Spinal cord (tissue), 10 donors: ENCODE measurements around the gene KDM5A. TPM values are rescaled to one million over a fixed set of nuclear protein-coding genes. Genes with fewer than 3 reads are reported as not detected.

Source experiments
- DNase-seq, 6 donors: peaks; one replicate each; pipeline versions ENCODE4 v3.0.0 to v3.0.0-alpha.2; 2013 to 2015; ENCODE audit warnings: low spot score in 6 of 6, low read depth in 4 of 6
- H3K27ac ChIP-seq: one replicate; pipeline ENCODE4 v1.5.1; 2013; ENCODE audit warnings: low read depth, low read length, control low read depth
- H3K27me3 ChIP-seq: one replicate; pipeline ENCODE4 v1.6.1; 2013; ENCODE audit warnings: low read length; ENCODE audit not compliant: control insufficient read depth, insufficient read depth
- H3K36me3 ChIP-seq: one replicate; pipeline ENCODE4 v1.6.1; 2013; ENCODE audit warnings: low read length; ENCODE audit not compliant: control insufficient read depth, insufficient read depth
- H3K4me1 ChIP-seq: one replicate; pipeline ENCODE4 v1.6.1; 2013; ENCODE audit warnings: low read length; ENCODE audit not compliant: control insufficient read depth, insufficient read depth
- H3K4me3 ChIP-seq: one replicate; pipeline ENCODE4 v1.5.1; 2013; ENCODE audit warnings: low read depth, low read length, control low read depth
- H3K9me3 ChIP-seq: one replicate; pipeline ENCODE4 v1.6.1; 2013; ENCODE audit warnings: low read length; ENCODE audit not compliant: control insufficient read depth, insufficient read depth
- WGBS: methylation state at CpG from one replicate; pipeline ENCODE4 v1.1.5; 2013; ENCODE audit warnings: missing lambda C conversion rate; ENCODE audit not compliant: insufficient coverage; 5-methylcytosine and 5-hydroxymethylcytosine counted together
- polyA plus RNA-seq, 2 donors: library from polyadenylated mRNA; unstranded; fragments of 120-200 nt; gene quantifications; one replicate each; pipeline ENCODE4 v1.2.1, GENCODE V29; 2013; ENCODE audit not compliant: insufficient read length in 2 of 2
- total RNA-seq, 2 donors: library from RNA; depleted of rRNA in 1 of 2; stranded (reverse); fragments of 120-200 nt in 1 of 2; fragments of >200 nt in 1 of 2; gene quantifications; one replicate each; pipeline versions ENCODE4 v1.2.3 to v1.2.4, GENCODE V29; 2013 to 2014
- donor health status: healthy.

The KDM5A gene
- total and polyA plus RNA-seq, 4 donors = 16.9 to 69.8 (median 40.1) TPM

DNA sequence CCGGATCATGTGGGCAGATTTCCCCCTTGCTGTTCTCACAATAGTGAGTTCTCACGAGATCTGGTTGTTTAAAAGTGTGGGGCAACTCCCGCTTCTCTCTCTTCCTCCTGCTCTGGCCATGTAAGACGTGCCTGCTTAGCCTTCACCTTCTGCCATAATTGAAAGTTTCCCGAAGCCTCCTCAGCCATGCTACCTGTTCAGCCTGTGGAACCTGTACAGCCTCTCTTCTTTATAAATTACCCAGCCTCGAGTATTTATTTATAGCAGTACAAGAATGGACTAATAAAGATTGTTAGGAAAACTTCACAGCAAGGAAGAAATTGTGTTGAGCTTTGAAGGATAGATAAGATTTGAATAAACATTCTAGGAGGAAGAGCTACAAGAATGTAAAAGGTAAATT is 52.1 kb downstream of the KDM5A start:
- Histone ChIP-seq H3K27me3 (no peaks in the 10 kb centered on the region), H3K36me3 (peaks cover 14% of the 10 kb centered on the region), H3K4me3 (no peak overlapping the region), H3K27ac (no peak overlapping the region), H3K9me3 (no peaks in the 10 kb centered on the region), H3K4me1 (no peaks in the 10 kb centered on the region)
- WGBS = 100% methylated on average over 2 of the region's 6 CpGs
- DNase-seq = no peak

DNA sequence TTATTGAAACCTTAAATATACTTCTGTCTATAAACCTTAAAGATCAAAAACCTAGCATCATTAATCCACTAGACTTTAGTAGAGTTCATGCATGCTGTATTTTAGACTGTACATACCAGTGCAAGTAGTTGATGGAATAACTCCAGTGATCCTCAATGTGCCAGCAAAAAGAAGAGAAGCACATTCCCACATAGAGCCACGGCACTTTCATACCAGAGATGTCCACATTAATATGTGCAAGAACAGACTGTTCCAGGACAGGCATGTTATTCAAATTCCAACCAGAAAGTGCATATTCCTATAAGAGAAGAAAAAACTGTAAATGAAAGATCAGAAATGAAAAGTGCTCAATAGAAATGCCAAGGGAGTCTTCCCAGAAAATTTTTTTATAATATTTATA is 55.0 kb downstream of the KDM5A start:
- Histone ChIP-seq H3K9me3 (no peaks in the 10 kb centered on the region), H3K36me3 (peaks cover 14% of the 10 kb centered on the region), H3K27ac (no peak overlapping the region), H3K4me3 (no peak overlapping the region), H3K4me1 (no peaks in the 10 kb centered on the region), H3K27me3 (no peaks in the 10 kb centered on the region)
- DNase-seq = no peak
- no CpG with 5 or more reads among the region's 1 CpG for WGBS

DNA sequence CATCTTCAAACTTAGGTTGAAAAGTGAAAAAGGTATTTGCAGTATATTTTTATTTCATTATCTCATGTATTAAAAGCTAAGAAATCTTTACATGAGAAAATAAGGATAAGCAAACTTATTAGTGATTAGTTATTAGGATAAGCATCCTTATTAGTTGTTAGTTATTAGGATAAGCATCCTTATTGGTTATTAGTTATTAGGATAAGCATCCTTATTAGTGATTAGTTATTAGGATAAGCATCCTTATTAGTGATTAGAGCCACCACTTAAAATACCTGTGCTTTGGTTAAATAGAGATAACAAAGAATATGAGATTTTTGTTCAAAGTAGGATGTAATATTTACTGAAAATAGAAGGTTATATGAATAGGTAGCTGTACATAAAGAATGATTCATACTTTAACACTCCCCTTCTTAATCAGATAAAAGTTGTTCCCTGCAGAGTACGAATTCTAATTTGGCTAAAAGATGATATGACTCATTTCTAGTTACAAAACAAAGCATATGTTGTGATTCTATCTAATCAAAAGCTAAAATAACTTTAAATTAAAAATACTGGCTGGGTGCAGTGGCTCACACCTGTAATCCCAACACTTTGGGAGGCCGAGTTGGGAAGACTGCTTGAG is 56.4 kb downstream of the KDM5A start:
- H3K4me1 ChIP-seq = no peaks in the 10 kb centered on the region
- H3K36me3 ChIP-seq = peaks cover 13% of the 10 kb centered on the region
- no peak overlapping the region for H3K4me3 ChIP-seq
- WGBS = 100% methylated on average over 1 of the region's 2 CpGs
- no peak overlapping the region for H3K27ac ChIP-seq
- no peaks in the 10 kb centered on the region for H3K27me3 ChIP-seq
- DNase-seq = no peak
- no peaks in the 10 kb centered on the region for H3K9me3 ChIP-seq

DNA sequence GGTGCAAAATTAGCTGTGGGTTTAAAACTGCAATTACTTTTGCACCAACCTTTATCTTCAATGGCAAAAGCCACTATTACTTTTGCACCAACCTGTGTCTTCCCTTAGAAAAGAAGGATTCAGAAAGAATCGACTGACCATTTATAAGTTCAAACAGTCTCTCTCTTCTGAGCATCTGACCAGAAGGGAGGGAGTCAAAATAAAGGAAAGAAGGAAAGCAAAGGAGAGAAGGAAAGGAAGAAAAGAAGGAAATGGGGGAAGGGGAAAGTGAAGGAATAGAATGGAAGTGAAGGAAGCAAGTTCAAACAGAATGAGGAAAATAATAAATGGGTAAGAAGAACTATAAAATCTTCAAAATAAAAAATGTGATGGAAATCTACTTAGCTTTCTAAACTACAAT is 57.8 kb downstream of the KDM5A start:
- Histone ChIP-seq H3K36me3 (peaks cover 14% of the 10 kb centered on the region), H3K4me3 (no peak overlapping the region), H3K27me3 (no peaks in the 10 kb centered on the region), H3K27ac (no peak overlapping the region), H3K9me3 (no peaks in the 10 kb centered on the region), H3K4me1 (no peaks in the 10 kb centered on the region)
- WGBS = no CpG with 5 or more reads among the region's 1 CpG
- DNase-seq = no peak

DNA sequence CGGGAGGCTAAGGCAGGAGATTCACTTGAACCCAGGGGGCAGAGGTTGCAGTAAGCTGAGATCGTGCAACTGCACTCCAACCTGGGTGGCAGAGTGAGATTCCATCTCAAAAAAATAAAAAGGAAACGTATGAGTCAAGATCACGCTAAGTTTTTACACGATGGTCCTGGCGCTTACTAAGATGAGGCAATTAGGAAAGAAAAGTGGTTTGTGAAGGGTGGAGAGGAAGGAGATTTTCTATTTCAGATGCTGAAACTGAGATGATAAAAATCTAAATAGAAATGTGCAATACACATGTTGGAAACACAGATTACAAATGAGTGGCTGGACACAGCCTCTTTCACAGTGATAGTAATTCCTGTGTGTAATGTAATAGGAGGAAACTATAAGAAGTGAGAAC is 63.2 kb downstream of the KDM5A start:
- WGBS = 98% methylated on average over 6 of the region's 6 CpGs
- no peaks in the 10 kb centered on the region for H3K4me1 ChIP-seq
- H3K27ac ChIP-seq = no peak overlapping the region
- H3K27me3 ChIP-seq = no peaks in the 10 kb centered on the region
- no peak overlapping the region for H3K4me3 ChIP-seq
- no peaks in the 10 kb centered on the region for H3K9me3 ChIP-seq
- peaks cover 16% of the 10 kb centered on the region for H3K36me3 ChIP-seq
- DNase-seq = no peak

DNA sequence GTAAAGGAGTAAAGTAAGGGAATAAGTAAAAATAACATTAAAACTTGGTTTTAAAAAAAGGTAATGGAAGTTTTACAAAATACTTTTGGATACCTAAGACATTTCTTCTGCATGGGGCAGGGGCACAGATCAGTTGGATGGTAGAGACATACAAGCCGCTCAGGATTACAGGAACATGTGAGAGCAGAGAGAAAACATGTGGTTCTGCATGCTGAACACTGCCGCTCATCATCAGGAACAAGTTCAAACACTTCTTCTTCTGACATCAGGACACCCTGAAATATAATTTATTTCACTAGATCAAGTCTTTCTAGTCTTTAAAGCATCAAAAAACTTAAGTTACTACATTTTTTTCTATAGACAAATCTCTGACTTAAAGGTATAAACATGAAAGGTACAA is 65.6 kb downstream of the KDM5A start:
- Histone ChIP-seq H3K4me1 (no peaks in the 10 kb centered on the region), H3K27me3 (no peaks in the 10 kb centered on the region), H3K36me3 (peaks cover 28% of the 10 kb centered on the region), H3K9me3 (no peaks in the 10 kb centered on the region), H3K4me3 (no peak overlapping the region), H3K27ac (no peak overlapping the region)
- no peak for DNase-seq
- WGBS = 80% methylated on average over 1 of the region's 2 CpGs

DNA sequence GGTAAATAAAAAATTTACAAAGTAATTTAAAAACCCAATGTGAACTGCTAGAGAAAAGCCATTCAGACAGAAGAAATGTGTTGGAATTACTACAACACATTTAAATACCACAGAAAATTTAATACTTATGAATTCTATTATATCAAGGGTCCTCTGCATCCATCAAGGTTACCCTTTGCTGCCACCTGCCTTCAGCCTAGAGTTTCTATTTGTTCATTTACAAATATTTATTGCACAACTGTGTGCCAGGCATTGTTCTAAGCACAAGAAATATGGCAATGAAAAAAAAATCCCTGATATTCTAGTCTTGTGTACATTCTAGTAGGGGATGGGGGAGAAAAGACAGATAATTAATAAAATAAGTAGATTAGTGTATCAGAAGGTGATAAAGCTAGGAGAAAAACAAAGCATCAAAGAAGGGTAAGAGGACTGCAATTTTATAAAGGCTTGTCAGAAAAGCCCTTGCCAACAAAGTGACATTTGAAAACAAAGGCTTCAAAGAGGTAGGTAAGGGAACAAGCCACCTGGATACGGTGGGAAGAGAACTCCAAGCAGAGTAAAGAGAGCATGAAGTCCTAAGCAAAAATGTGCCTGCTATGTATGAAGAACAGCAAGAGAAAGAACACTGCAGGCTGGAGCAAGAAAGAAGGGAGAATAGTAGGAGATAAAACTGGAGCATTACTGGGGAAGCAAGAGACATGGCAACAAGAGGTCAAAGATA is 67.4 kb downstream of the KDM5A start:
- peak in 2 of 6 donors; percentile 23 to 77 for DNase-seq
- Histone ChIP-seq H3K9me3 (no peaks in the 10 kb centered on the region), H3K27me3 (no peaks in the 10 kb centered on the region), H3K4me3 (no peak overlapping the region), H3K27ac (no peak overlapping the region), H3K4me1 (no peaks in the 10 kb centered on the region), H3K36me3 (peaks cover 35% of the 10 kb centered on the region)
- WGBS = 92% methylated on average over 1 of the region's 1 CpG

DNA sequence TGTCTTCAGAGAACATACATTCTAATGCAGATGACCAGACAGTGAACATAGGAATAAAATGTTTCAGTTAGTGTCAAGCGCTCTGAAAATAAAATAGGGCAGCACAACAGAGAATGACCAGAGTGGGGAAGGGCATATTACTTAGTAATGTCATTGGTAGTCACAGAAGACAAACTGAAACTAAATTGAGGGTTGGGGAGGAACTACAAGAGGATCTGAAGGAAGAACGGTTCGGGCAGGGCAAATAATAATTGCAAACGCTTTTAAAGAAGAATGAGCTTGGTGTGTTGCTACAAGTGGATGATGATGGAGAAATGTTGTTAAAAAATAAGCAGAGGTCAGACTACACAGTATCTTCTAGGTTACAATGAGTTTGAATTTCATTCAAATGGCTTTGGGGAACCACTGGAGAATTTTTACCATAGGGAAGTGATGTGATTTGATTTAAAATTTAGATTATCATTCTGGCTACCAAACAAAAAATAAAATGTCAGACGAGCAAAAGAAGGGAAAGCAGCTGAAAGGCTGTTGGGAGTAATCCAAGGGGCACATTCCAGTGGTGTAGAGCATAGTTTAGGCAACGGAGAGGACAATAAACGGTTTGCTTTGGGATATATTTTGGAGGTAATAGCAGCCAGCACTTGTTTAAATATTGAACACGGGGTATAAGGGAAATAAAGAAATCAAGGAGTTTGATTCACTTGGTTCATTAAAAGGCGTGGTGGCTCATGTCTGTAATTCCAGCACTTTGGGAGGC is 70.2 kb downstream of the KDM5A start:
- DNase-seq = no peak
- H3K36me3 ChIP-seq = peaks cover 33% of the 10 kb centered on the region

DNA sequence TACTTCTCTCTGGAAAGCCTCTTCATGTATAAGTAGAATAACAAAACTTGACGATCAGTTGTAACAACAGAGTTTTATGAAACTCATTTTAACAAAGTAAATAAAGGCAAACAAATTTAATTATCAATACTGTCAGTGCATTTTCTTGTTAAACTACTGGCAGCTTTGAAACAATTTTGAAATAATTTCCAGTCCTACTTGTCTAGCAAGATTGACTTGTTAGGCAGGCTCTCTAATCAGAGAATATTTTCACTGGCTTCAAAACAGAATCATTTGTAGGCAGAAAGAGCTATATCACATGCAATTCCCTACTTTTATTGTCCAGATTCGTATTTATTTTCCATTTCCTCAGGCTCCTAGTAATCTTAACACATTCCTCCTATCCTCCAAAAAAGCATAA is 80.6 kb downstream of the KDM5A start:
- DNase-seq = no peak
- H3K27ac ChIP-seq = no peak overlapping the region
- 80% methylated on average over 1 of the region's 2 CpGs for WGBS
- peaks cover 36% of the 10 kb centered on the region for H3K36me3 ChIP-seq
- H3K4me1 ChIP-seq = no peaks in the 10 kb centered on the region
- H3K4me3 ChIP-seq = no peak overlapping the region
- no peaks in the 10 kb centered on the region for H3K27me3 ChIP-seq
- no peaks in the 10 kb centered on the region for H3K9me3 ChIP-seq

More for the DNA sequence above, 70.2 kb downstream of the KDM5A start:
- Histone ChIP-seq H3K27me3 (no peaks in the 10 kb centered on the region), H3K4me1 (no peaks in the 10 kb centered on the region), H3K27ac (no peak overlapping the region), H3K9me3 (no peaks in the 10 kb centered on the region), H3K4me3 (no peak overlapping the region)
- WGBS = 76% methylated on average over 9 of the region's 9 CpGs
